ENCODE data around the gene TRPM2. TPM values are rescaled to one million over a fixed set of nuclear protein-coding genes. Genes with fewer than 3 reads are reported as not detected.

The TRPM2 gene
- total and polyA plus RNA-seq, 2 of the 13 experiments (the other 11 are each of a cell fraction or from before 2014, with no cell fraction given): 0.07 to 0.20 TPM

DNA sequence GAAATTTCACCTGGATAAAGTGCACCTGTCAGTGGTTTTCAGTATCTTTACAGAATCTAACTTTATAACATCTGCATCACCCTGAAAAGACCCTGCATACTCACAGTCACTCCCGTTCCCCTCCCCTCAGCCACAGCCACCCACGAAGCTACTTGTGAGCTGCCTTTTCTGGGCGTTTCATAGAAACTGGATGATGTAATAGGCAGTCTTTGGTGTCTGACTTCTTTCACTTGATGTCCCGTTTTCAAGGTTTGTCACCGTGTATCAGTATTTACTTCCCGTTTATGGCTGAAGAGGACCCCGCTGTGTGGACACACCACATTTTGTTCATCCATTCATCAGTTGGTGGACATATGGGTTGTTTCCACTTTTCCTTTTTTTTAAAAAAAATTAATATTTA lies 54.1 kb downstream of the TRPM2 start:
- no peak for ATAC-seq
- H3K27ac ChIP-seq (ENCODE audit: extremely low read length, insufficient read depth, low read length): no peak overlapping the region
- no TSS peak for BruUV-seq (replicated peaks)
- H3K4me3 ChIP-seq (replicated peaks in 1 of 3; ENCODE audit: insufficient read depth in 1 of 3, low read depth in 2 of 3, low read length in 3 of 3): no peak overlapping the region
- H3K4me2 ChIP-seq (ENCODE audit: low read depth, low read length): no peak overlapping the region
- no peaks in the 10 kb centered on the region for H4K20me1 ChIP-seq (ENCODE audit: insufficient read depth, low read length)
- H3K9me3 ChIP-seq (ENCODE audit: low read length): 0 out of 2 replicates have a peak, but pooled peaks cover 7% of the 10 kb centered on the region
- H3K79me2 ChIP-seq (ENCODE audit: insufficient read depth, low read length): no peaks in the 10 kb centered on the region
- no peaks in the 10 kb centered on the region for H3K36me3 ChIP-seq (replicated peaks in 1 of 2; ENCODE audit: control insufficient read depth in 1 of 2, insufficient read depth in 2 of 2, low read length in 2 of 2)
- intact Hi-C loops (cut with micrococcal nuclease; ENCODE audit: unreplicated experiment): no loop called here
- H3K27me3 ChIP-seq (ENCODE audit: control insufficient read depth in 1 of 2, insufficient read depth in 2 of 2, low read length in 2 of 2): no peaks in the 10 kb centered on the region
- DNase-seq (ENCODE audit: low spot score): no peak
- ChIA-PET POLR2A (no interaction called here), CTCF (ENCODE audit: low intra/inter-chr PET ratio, low total read pairs) (no interaction called here)
- H3K4me1 ChIP-seq (ENCODE audit: insufficient read depth, low read length): no peaks in the 10 kb centered on the region
- H3K9ac ChIP-seq (ENCODE audit: insufficient read depth, low read depth, low read length): no peak overlapping the region
- H2AFZ ChIP-seq (ENCODE audit: low read length): no peak overlapping the region
- no peak for TF ChIP-seq HMG20A (CRISPR knock-in tag; IDR thresholded peaks at IDR 0.05; ENCODE audit: borderline replicate concordance)
- TF ChIP-seq, protein P1, sequence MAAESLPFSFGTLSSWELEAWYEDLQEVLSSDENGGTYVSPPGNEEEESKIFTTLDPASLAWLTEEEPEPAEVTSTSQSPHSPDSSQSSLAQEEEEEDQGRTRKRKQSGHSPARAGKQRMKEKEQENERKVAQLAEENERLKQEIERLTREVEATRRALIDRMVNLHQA (CRISPR knock-in tag; IDR thresholded peaks at IDR 0.05): no peak
- TF ChIP-seq, protein P2, sequence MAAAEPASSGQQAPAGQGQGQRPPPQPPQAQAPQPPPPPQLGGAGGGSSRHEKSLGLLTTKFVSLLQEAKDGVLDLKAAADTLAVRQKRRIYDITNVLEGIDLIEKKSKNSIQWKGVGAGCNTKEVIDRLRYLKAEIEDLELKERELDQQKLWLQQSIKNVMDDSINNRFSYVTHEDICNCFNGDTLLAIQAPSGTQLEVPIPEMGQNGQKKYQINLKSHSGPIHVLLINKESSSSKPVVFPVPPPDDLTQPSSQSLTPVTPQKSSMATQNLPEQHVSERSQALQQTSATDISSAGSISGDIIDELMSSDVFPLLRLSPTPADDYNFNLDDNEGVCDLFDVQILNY (CRISPR knock-in tag; conservative IDR thresholded peaks at IDR 0.05): no peak
- TF ChIP-seq HNRNPL (IDR thresholded peaks at IDR 0.05; ENCODE audit: low read depth, low read length): no peak
- TF ChIP-seq MEIS2 (CRISPR knock-in tag; IDR thresholded peaks at IDR 0.05): no peak
- TF ChIP-seq, protein P3, sequence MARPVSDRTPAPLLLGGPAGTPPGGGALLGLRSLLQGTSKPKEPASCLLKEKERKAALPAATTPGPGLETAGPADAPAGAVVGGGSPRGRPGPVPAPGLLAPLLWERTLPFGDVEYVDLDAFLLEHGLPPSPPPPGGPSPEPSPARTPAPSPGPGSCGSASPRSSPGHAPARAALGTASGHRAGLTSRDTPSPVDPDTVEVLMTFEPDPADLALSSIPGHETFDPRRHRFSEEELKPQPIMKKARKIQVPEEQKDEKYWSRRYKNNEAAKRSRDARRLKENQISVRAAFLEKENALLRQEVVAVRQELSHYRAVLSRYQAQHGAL (CRISPR knock-in tag; IDR thresholded peaks at IDR 0.05; ENCODE audit: not compliant biosample characterization): no peak
- TF ChIP-seq, protein P4, sequence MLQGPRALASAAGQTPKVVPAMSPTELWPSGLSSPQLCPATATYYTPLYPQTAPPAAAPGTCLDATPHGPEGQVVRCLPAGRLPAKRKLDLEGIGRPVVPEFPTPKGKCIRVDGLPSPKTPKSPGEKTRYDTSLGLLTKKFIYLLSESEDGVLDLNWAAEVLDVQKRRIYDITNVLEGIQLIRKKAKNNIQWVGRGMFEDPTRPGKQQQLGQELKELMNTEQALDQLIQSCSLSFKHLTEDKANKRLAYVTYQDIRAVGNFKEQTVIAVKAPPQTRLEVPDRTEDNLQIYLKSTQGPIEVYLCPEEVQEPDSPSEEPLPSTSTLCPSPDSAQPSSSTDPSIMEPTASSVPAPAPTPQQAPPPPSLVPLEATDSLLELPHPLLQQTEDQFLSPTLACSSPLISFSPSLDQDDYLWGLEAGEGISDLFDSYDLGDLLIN (CRISPR knock-in tag; IDR thresholded peaks at IDR 0.05; ENCODE audit: borderline replicate concordance): no peak
- TF ChIP-seq SOX6 (IDR thresholded peaks at IDR 0.05): no peak
- no peak for TF ChIP-seq SOX6 (CRISPR knock-in tag; IDR thresholded peaks at IDR 0.05)
- TF ChIP-seq, protein P5, sequence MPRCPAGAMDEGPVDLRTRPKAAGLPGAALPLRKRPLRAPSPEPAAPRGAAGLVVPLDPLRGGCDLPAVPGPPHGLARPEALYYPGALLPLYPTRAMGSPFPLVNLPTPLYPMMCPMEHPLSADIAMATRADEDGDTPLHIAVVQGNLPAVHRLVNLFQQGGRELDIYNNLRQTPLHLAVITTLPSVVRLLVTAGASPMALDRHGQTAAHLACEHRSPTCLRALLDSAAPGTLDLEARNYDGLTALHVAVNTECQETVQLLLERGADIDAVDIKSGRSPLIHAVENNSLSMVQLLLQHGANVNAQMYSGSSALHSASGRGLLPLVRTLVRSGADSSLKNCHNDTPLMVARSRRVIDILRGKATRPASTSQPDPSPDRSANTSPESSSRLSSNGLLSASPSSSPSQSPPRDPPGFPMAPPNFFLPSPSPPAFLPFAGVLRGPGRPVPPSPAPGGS (CRISPR knock-in tag; IDR thresholded peaks at IDR 0.05): no peak
- no peak for TF ChIP-seq ZFP1 (CRISPR knock-in tag; IDR thresholded peaks at IDR 0.05)
- TF ChIP-seq POLR2AphosphoS5 (IDR thresholded peaks at IDR 0.05; ENCODE audit: low read depth, low read length): no peak
- no peak for TF ChIP-seq NFRKB (IDR thresholded peaks at IDR 0.05)
- TF ChIP-seq, protein P6, sequence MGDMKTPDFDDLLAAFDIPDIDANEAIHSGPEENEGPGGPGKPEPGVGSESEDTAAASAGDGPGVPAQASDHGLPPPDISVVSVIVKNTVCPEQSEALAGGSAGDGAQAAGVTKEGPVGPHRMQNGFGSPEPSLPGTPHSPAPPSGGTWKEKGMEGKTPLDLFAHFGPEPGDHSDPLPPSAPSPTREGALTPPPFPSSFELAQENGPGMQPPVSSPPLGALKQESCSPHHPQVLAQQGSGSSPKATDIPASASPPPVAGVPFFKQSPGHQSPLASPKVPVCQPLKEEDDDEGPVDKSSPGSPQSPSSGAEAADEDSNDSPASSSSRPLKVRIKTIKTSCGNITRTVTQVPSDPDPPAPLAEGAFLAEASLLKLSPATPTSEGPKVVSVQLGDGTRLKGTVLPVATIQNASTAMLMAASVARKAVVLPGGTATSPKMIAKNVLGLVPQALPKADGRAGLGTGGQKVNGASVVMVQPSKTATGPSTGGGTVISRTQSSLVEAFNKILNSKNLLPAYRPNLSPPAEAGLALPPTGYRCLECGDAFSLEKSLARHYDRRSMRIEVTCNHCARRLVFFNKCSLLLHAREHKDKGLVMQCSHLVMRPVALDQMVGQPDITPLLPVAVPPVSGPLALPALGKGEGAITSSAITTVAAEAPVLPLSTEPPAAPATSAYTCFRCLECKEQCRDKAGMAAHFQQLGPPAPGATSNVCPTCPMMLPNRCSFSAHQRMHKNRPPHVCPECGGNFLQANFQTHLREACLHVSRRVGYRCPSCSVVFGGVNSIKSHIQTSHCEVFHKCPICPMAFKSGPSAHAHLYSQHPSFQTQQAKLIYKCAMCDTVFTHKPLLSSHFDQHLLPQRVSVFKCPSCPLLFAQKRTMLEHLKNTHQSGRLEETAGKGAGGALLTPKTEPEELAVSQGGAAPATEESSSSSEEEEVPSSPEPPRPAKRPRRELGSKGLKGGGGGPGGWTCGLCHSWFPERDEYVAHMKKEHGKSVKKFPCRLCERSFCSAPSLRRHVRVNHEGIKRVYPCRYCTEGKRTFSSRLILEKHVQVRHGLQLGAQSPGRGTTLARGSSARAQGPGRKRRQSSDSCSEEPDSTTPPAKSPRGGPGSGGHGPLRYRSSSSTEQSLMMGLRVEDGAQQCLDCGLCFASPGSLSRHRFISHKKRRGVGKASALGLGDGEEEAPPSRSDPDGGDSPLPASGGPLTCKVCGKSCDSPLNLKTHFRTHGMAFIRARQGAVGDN (CRISPR knock-in tag; IDR thresholded peaks at IDR 0.05): no peak
- no peak for TF ChIP-seq HNRNPUL1 (IDR thresholded peaks at IDR 0.05; ENCODE audit: low read depth, low read length)
- no peak for FAIRE-seq
- WGBS (ENCODE audit: low lambda C conversion rate): 25% methylated on average over 7 of the region's 7 CpGs
- in situ Hi-C loops (cut with HindIII; ENCODE audit: extremely low pct_ligation_motif_present, low pct_unique_long_range_greater_than_20kb): no loop called here

All from HepG2 (cell line).